Cerebellar cortex (tissue), 1 donor: ENCODE results near the gene SLC25A27.

Experiments used
- DNase-seq: peaks from one replicate; pipeline ENCODE4 v3.0.0-alpha.2; 2015; ENCODE audit warnings: low spot score

SLC25A27 gene

DNA sequence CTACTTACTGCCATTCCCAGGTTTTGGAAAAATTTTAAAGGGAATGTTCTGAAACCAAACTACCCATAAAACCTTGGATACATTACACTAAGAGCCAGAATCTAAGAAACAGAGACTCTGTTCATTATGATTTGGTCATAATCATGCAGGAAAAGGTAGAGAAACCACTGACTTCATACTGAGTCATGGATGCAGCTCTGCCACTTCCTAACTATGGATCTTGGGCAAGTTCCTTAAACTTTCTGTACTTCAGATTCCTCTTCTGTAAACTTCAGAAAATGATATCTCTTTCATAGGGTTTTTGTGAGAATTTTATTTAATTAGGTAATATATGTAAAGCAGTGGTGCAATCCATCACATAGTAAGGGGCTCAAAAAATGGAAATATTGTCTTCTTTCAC lies 62.4 kb downstream of the SLC25A27 start:
- DNase-seq, result no peak

- DNase-seq, result no peak
Observed at GRCh38 chr6:46719099-46719498, 66.3 kb downstream of the SLC25A27 start.

- no peak for DNase-seq
Observed at GRCh38 chr6:46720401-46720800, 67.6 kb downstream of the SLC25A27 start.
